Pulmonary artery endothelial cell (primary cell): ENCODE results near the gene SLC25A31. TPM values are rescaled to one million over a fixed set of nuclear protein-coding genes. Genes with fewer than 3 reads are reported as not detected.

Source experiments
- DNase-seq: peaks from one replicate; pipeline ENCODE4 v3.0.0-alpha.2; 2011; ENCODE audit warnings: low read depth, low spot score
- total RNA-seq: library from RNA; depleted of rRNA; stranded (reverse); fragments of >200 nt; gene quantifications from 2 replicates; pipeline ENCODE4 v1.2.3, GENCODE V29; 2014

The SLC25A31 gene
- total RNA-seq, 1 donor from 2014 or later = not detected

DNA sequence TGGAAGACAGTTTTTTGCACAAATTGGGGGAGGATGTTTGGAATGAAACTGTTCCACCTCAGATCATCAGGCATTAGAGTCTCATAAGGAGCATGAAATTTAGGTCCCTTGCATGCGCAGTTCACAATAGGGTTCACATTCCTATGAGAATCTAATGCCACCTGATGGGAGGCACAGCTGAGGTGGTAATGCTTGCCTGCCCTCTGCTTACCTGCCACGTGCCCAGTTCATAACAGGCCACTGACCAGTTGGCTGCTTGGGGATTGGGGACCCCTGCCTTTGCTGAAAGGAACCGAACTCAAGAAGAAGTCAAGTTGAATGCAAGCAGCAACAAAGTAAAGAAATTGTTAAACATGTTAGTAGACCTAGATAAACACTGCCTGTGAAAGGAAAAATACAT lies 47.3 kb downstream of the SLC25A31 start:
- no peak for DNase-seq

DNA sequence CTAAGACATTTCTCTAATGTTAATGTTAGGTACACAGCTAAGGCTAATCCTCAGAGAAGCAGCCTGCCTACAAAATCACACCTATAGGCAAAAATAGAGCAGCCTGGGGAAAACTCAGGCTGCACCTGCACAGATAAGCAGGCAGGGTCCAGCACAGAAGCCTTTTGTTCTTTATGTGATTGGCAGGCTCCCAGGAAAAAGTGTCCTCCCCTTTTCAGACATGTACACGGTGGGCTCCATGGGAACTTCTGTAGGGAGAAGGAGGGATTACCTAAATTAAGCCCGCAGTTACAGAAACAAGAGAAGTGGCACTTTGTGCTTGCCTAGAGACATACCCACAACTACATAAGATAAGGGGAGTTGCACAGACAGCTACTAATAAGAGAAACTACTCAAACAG lies 47.9 kb downstream of the SLC25A31 start:
- DNase-seq = no peak

DNA sequence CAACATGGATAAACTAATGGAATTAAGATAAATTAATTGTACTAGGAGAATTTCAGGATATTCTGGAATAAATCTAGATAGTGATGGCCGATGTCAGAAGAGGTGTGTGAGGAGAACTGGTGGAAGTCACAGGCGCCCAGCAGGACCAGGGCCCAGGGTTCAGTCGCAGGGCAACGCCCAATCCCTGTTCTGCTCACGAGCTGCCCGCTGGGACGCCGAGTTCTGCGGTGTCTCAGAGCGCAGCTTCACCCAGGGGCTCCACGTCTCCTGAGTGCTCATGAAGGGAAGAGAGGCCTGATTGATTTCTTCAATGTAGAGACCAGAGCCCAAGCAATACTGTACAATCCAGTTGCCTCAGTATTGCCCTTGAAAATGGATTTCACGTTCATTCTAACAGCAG lies 50.4 kb downstream of the SLC25A31 start:
- no peak for DNase-seq

DNA sequence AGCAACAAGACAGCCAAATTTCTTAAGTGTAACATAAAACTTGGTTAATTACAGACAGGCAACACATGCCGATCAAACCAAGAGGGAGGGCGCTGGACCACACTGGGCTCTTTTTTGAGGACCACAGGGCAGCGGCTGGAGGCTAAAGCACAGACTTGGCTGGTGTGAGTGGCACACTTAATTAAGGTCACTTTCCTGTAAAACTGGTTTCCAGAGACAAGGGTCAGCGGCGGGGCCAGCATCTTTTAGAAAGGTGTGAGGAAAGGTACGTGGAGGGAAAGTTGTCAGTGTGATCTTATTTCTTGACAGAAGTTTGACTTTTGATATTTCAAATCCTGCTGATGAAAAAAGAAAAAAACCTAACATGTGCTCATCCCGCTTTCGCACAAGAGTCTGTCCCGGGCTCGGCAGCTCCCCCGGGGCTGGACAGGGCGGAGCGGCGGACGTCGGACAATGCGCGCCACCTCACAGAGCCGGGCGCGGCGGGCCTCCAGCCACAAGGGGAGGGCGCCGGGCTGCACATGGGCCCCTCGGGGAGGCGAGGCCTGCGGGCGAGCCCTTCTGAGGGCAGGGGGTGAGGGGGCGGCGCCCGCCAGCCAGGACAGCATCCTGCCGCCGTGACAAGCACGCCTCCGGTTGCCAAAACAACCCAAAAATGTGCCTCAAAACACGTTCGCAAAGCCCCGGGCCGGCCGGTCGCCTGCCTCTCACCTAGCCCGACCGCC lies 51.3 kb downstream of the SLC25A31 start:
- DNase-seq = peak; percentile 4

DNA sequence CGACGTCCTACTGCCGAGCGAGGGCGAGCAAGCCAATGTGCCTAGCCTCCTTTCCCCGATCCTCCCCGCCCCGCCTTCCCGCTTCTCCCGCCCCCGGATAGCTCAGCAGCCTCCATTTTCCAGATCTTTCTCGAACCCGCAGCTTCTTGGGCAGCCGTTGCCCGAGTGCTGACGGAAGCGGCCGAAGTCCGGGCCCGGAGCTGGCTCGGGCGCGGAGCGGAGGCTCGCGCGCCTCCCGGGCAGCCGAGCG lies 51.8 kb downstream of the SLC25A31 start:
- DNase-seq = peak; percentile 62

DNA sequence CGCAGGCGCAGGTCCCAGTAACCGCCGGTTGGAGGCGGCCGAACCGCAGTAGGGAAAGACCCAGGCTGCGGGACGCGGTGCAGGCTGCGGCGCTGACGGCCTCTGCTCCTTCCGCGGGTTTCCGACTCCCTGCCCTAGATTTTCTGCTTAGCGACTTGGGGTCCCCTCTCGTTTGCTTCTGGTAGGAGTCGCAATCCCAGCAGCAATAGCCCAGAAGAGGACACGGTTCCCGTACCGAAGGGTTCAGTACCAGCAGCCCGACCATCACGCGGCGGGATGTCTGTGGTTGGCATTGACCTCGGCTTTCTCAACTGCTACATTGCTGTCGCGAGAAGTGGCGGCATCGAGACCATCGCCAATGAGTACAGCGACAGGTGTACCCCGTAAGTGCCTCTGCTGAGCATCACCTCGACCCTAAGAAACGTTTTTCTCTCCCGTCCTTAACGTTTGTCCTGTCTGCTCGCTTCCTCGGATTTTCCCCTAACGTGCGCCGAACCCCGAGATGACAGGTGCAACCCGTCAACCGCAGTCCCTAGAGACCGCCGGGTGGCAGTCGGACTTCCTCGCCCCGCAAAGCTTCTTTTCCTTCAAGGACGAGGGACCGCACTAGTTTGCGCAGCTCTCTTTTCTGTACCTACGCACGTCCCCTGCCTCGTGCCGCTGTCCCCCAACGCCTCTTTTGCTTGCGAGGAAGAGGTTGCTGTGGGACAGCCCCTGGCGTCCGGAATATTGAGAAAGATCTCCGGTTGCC lies 52.2 kb downstream of the SLC25A31 start, which contains the start of gene HSPA4L:
Gene HSPA4L (plus strand): TSS at position 48 of the 751 bp plus-strand sequence. CDS start 229 bp downstream, at position 277.
- peak; percentile 17 for DNase-seq

DNA sequence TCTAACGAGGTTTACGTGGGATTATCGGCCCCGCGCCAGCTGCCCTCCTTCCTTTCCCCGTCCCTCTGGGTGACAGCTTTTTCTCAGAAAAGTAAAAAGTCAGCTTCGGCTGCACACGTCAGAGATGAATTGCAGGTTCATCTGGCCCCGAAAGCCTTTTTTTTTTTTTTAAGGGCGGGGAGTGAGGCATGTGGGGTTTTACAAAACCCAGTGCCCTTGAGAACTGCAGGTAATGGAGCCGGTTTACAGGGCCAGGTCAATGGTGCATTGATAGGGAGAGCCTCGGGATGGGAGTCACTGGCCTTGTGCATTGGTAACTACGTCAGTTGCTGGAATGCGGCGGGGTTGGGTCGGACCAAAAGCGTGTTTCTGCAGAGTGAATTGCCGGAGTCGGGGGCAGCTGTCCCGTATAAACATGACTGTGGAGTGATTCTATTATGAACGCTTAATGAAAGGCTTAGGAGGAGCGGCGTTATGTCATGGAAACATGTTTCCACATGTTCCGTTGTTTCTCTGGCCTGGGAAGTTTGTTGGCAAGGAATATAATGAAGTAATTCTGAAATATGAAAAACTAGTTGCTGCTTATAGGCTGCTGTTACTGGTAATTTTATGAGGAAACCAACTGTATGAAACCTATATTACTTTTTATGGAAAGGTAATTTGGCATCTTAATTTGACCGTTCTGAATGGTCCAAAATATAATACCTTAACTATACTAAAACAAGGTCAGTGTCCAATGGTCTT lies 53.0 kb downstream of the SLC25A31 start:
- peak; percentile 67 for DNase-seq

DNA sequence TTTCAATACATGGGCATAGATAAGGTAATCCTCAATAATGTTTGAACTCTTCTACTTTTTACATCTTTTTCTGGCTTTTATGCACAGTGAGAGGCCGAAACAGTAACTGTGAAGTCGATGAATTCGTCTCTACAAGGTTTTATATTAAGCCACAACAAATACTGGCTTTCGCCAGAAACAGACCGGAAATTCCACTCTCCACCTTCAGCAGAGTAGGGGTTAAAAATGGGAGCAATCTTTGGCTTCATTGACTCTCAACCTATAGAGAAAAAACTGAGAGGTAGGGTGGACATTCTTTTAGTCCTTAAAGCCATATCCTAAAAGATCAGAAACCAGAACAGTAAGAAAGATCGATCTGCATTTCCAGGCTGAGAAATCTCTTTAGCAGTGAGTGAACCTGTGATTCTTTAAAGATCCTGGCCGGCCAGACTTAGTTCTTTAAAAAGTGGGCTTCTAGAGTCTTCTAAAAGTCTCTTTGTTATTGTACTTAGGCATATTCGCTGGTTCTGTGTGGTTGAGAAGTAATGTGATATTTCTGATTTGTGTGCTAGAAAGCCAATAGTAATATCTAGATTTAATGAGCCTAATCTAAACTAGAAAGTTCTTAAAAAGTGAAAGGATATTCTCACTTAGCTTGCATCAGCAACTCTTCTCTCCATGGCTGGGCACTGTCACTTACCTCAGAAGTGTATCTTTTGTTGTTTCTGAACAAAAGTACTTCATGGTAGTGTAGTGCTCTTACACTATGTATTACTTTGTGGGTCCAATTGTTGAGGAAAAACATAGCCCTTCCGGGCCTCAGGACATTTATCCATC lies 54.0 kb downstream of the SLC25A31 start:
- DNase-seq = no peak

DNA sequence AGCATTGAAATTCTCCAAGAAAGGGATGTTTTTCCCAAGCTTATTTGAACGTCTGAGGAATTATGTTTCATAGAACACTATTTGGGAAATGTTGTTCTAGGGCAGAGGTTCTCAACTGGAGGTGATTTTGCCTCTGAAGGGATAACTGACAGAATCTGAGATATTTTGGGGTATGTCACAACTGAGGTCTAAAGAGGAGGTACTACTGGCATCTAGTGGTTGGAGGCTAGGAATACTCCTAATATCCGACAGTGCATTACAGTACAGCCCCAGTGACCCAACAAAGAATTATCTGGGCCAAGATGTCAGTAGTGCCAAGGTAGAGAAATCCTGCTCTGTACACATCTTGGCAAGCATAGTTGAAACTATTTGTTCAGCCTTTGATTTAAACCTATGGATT lies 58.3 kb downstream of the SLC25A31 start:
- no peak for DNase-seq

DNA sequence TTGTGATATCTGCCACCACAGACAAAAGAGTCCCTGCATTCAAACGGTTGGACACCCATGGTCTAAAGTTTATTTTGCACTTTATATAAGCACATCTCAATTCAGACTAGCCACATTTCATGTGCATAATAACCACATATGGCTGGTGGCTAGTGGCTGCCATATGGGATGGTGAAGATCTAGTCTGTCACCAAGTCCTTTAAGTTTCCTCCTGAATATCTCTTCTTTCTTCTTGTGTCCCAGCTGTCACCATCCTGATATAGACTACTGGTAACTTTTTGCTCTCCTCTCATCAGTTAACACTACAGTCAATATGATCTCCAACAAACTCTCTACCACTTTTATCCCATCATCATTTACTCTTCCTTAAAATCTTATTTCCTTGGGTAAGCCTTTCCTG lies 61.2 kb downstream of the SLC25A31 start:
- no peak for DNase-seq

DNA sequence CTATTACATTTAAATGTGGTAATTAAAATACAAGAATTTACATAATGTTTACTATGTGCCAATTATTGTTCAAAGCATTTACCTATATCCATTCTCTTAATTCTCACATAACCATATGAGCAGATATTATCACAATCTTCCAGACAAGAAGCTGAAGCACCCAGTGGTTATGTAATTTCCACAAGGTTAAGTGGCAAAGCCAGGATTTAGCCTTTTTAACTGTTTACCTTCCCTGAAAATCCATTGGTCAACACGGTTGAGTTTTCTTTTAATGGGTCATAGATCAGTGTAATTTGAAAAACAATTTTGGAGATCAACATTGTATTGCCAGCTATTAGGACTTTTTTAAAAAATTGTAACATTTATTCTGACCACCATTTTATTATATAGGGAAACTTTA lies 63.3 kb downstream of the SLC25A31 start:
- no peak for DNase-seq

DNA sequence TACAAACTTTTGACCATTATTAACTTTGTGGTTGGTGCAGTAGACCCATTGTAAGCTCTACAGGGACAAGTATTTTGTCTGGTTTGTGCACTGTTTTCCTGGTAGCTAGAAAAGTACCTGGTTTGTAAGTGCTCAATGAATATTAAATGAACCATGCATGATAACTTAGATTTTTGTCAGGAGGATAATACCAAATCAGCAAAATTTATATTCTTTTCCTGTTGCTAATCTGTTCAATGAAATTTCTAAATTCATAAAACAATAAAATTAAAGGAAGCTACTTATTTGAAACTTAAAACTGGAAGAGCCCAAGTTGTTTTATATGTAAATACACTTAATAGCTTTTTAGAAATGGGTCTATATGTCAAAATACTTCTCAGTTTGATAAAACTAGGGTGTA lies 69.5 kb downstream of the SLC25A31 start:
- DNase-seq = no peak

DNA sequence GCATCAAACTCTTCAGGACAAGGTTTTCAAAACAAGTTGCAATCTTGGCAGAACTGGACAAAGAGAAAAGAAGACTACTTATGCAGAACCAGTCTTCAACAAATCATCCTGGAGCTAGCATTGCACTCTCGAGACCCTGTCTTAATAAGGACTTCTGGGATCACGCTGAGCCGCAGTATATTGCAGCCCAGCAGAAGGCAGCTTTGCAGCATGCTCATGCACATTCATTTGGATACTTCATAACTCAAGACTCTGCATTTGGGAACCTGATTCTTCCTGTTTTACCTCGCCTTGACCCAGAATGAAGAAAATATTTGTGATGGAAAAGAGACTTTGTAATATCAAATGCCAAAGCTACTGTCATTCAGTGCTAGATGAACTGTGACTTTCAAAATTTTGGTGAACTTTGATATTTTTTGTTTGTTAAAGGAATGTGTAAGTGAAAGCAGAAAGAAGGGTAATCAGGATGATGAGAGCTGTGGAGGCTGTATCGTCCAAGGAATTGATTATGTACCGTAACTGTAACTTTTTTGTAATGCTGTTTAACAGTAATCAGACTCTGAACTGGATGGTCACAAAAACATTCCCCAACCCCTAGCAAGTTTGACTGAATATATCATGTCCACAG lies 79.1 kb downstream of the SLC25A31 start:
- no peak for DNase-seq

DNA sequence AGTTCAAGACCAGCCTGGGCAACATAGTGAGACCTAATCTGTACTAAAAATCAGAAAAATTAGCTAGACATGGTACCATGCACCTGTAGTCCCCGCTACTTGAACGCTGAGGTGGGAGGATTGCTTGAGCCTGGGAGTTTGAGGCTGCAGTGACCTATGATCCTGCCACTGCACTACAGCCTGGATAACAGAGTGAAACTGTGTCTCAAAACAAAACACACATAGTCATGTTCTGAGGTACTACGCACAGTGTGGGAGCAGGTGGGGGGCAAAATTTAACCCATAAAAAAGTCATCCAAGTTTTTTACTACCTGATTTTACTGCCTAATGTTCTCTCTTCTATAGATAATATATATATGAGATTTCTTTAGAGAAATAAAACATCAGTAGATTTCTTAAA lies 80.4 kb downstream of the SLC25A31 start:
- DNase-seq = no peak

DNA sequence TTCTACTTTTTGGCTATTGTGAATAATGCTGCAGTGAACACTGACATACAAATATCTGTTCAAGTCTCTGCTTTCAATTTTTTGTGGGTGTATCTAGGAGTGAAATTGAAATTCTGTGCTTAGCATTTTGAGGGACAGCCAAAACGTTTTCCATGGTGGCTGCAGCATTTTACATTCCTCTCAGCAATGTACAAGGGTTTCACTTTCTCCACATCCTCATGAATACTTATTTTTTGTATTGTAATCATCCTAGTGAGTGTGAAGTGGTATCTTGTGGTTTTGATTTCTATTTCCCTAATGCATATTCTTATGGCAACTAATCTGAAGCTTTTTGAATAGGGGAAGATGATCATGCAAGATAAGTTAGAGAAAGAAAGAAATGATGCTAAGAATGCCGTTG lies 92.2 kb downstream of the SLC25A31 start:
- DNase-seq = no peak

Other genes with a start within 250 kb of the SLC25A31 start
- gene INTU, start 97.4 kb upstream of the SLC25A31 start, total RNA-seq = 2.0 and 5.0 TPM in 2 replicates
- 10.7 and 23.8 TPM in 2 replicates for gene HSPA4L, start 51.9 kb downstream of the SLC25A31 start, total RNA-seq
- gene PLK4, start 150.5 kb downstream of the SLC25A31 start, total RNA-seq = 19.2 and 33.5 TPM in 2 replicates
- gene MFSD8, start 234.8 kb downstream of the SLC25A31 start, total RNA-seq = 13.2 and 13.9 TPM in 2 replicates
- 7.3 and 7.9 TPM in 2 replicates for gene ABHD18, start 235.0 kb downstream of the SLC25A31 start, total RNA-seq